T-helper 2 cell (primary cell): ENCODE results near the gene IGF2R.

Source experiments
- DNase-seq, 5 experiments: peaks; one replicate each; pipeline versions ENCODE4 v3.0.0 to v3.0.0-alpha.2; 2012 to 2022

The IGF2R gene

GRCh38 chr6:160142115-160142715, 173.3 kb downstream of the IGF2R start:
- DNase-seq, result no peak

- DNase-seq, result no peak
Measured at GRCh38 chr6:160146454-160147145, 177.7 kb downstream of the IGF2R start.

DNA sequence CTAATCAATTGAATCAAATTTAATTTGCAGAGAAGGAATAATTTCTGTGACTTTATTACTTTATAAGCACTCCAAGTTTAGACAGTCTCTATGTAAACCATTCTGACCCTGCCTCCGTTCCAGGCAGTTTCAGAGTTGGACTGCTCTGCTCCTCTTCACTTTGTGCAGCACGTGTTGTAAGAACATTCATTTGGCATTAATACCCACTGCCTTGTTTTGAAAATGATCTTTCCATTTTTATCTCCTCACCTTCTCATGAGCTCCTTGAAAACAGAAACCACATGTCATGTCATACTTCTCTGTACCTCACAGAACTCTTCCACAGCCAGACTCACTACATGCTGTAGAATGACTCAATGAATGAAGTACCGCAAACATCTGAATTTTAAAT, 178.3 kb downstream of the IGF2R start:
- DNase-seq, result no peak

- DNase-seq, result no peak
Measured at GRCh38 chr6:160154471-160154870, 185.6 kb downstream of the IGF2R start.

GRCh38 chr6:160156842-160157241, 188.0 kb downstream of the IGF2R start:
- DNase-seq, result no peak

DNA sequence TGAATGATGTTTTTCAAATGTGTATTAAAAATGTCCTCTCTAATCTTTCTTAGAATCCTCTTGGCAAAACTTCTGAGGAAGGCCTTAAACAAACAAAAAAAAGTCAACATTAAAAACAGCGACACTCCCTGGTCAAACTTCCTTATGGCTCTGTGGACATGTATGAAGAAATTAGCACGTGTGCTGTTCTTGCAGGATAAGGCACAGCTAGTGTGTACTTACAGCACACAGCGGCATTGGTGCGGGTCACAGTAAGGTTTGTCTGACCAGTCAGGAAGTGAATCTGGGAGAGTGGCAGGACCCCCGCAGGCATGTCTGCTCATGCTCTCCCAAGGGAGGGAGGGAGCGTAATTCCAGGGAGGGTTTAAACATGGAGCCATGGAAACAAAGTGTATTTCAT, 191.6 kb downstream of the IGF2R start:
- no peak for DNase-seq
